Jurkat, Clone E6-1 (cell line): ENCODE data around the gene SHBG.

Source experiments
- DNase-seq: peaks from one replicate; pipeline ENCODE4 v3.0.0-alpha.2; 2011; ENCODE audit warnings: low read depth, low spot score
- H3K4me3 ChIP-seq: 2 replicates; pipeline ENCODE4 v1.5.1; 2011; ENCODE audit warnings: mild to moderate bottlenecking, low read length, control low read depth, moderate library complexity

SHBG gene

DNA sequence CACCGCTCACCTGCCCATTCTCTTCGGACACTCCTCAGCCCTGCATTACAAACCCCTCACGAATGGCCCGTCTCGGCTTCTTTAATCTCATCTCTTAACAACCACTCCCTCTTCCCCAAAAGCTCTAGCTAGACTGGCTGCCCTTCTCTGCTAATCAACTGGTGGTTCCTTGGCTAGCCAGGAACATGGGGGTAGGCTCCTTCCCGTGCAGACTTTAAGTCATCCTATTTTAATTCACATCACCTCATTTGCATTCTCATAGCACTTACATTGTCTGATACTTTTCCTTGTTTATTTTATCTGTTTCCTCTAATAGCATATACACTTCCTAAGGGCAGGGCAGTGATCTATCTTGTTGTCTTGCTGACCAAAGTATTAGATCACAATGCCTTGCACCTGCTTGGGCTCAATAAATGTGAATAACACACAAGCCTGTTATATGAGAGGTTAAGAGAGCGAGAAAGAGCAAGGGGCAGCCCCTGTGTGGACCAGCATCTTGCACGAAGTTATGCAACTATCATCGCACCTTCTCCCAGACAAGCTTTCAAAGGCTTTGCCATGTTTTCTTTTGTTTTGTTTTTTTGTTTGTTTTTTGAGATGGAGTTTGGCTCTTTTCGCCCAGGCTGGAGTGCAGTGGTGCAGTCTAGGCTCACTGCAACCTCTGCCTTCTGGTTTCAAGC, 47.6 kb downstream of the SHBG start:
- DNase-seq, result no peak
- H3K4me3 ChIP-seq, result no peak overlapping the region
